HepG2 (cell line): ENCODE results near the gene CCR9. TPM values are rescaled to one million over a fixed set of nuclear protein-coding genes. Genes with fewer than 3 reads are reported as not detected.
"Not testable (repeated sequence)": the region's sequence is repeated elsewhere in the genome, so short reads cannot be mapped to it uniquely, and the experiment has no call there.

Source experiments
- ATAC-seq: fragments of 200-7000 bp; cut with Tn5 transposase; 3 replicates; pipeline ENCODE4 v1.9.1; 2020; ENCODE audit warnings: mild to moderate bottlenecking, moderate library complexity
- BruUV-seq: library from RNA; stranded (reverse); fragments of 400-500 nt; replicated peaks from 2 replicates; lab custom pipeline; 2021; lab: Mats Ljungman, UMichigan
- CTCF ChIA-PET: fragments of 300-600 bp; formaldehyde crosslinking; extraction: SDS; loops from one replicate; lab custom pipeline; 2021; ENCODE audit warnings: low total read pairs, inconsistent platforms, low intra/inter-chr PET ratio; lab: Yijun Ruan, JAX
- POLR2A ChIA-PET: fragments of 350-600 bp; sonication (Branson Sonifier 250); formaldehyde crosslinking; loops from one replicate; lab custom pipeline; 2020; ENCODE audit warnings: antibody characterized with exemption, inconsistent platforms; lab: Yijun Ruan, JAX
- DNase-seq: peaks from one replicate; pipeline ENCODE4 v3.0.0-alpha.2; 2015; ENCODE audit warnings: low spot score
- FAIRE-seq: peaks from 3 replicates; lab custom pipeline; 2011; peaks lifted over from hg19 to GRCh38; lab: Jason Lieb, UNC
- H2AFZ ChIP-seq: one replicate; pipeline ENCODE4 v1.6.1; 2011; ENCODE audit warnings: low read length, inconsistent platforms
- H3K27ac ChIP-seq: fragments of 300-600 bp; 3 replicates; pipeline ENCODE4 v1.8.0; 2011; ENCODE audit warnings: mixed run types, mild to moderate bottlenecking, mixed read lengths, low read length, inconsistent platforms; ENCODE audit not compliant: insufficient read depth; ENCODE audit errors: extremely low read length
- H3K27me3 ChIP-seq, 2 experiments: fragments of 200-600 bp in 1 of 2; 2 replicates in 1 of 2; 3 replicates in 1 of 2; pipeline versions ENCODE4 v1.6.0 to v1.8.0; 2011; ENCODE audit warnings: low read length in 2 of 2, mild to moderate bottlenecking in 2 of 2, moderate library complexity in 2 of 2, inconsistent platforms in 1 of 2; ENCODE audit not compliant: insufficient read depth in 2 of 2, control insufficient read depth in 1 of 2
- H3K36me3 ChIP-seq, 2 experiments: fragments of 200-600 bp in 1 of 2; replicated peaks in 1 of 2; 2 replicates in 1 of 2; 3 replicates in 1 of 2; pipeline versions ENCODE4 v1.5.1 to v1.8.0; 2011; ENCODE audit warnings: low read length in 2 of 2, inconsistent platforms in 1 of 2; ENCODE audit not compliant: insufficient read depth in 2 of 2, control insufficient read depth in 1 of 2
- H3K4me1 ChIP-seq: 2 replicates; pipeline ENCODE4 v1.5.1; 2012; ENCODE audit warnings: low read length, inconsistent platforms; ENCODE audit not compliant: insufficient read depth
- H3K4me2 ChIP-seq: 2 replicates; pipeline ENCODE4 v1.6.0; 2011; ENCODE audit warnings: low read depth, low read length, inconsistent platforms
- H3K4me3 ChIP-seq, 3 experiments: fragments of 200-600 bp in 1 of 3; sonication (generic), shearing (Covaris generic) in 1 of 3; replicated peaks in 1 of 3; 2 replicates each; pipeline ENCODE4 v1.5.1; 2011 to 2016; ENCODE audit warnings: low read length in 3 of 3, inconsistent platforms in 2 of 3, low read depth in 2 of 3, mild to moderate bottlenecking in 2 of 3, control low read depth in 1 of 3, mixed read lengths in 1 of 3; ENCODE audit not compliant: insufficient read depth in 1 of 3
- H3K79me2 ChIP-seq: one replicate; pipeline ENCODE4 v1.6.1; 2011; ENCODE audit warnings: low read length, inconsistent platforms; ENCODE audit not compliant: insufficient read depth
- H3K9ac ChIP-seq: 2 replicates; pipeline ENCODE4 v1.6.0; 2011; ENCODE audit warnings: mild to moderate bottlenecking, low read depth, low read length, inconsistent platforms; ENCODE audit not compliant: insufficient read depth
- H3K9me3 ChIP-seq: 2 replicates; pipeline ENCODE4 v1.5.1; 2012; ENCODE audit warnings: mild to moderate bottlenecking, low read length
- H4K20me1 ChIP-seq: 2 replicates; pipeline ENCODE4 v1.6.0; 2011; ENCODE audit warnings: inconsistent platforms, mild to moderate bottlenecking, low read length, moderate library complexity; ENCODE audit not compliant: insufficient read depth
- ARID2 ChIP-seq: sonication (generic); formaldehyde crosslinking; IDR thresholded peaks from 2 replicates; pipeline ENCODE4 v1.8.1; 2022; ENCODE audit warnings: mild to moderate bottlenecking, missing genetic modification reagents, borderline replicate concordance
- ATF7-NPFF ChIP-seq: sonication (generic); formaldehyde crosslinking; IDR thresholded peaks from 2 replicates; pipeline ENCODE4 v1.8.1; 2023; ENCODE audit warnings: mild to moderate bottlenecking, low read depth, missing genetic modification reagents, moderate library complexity
- FOSL1 ChIP-seq: sonication (generic); formaldehyde crosslinking; IDR thresholded peaks from 2 replicates; pipeline ENCODE4 v1.9.0; 2021; ENCODE audit warnings: missing genetic modification reagents, borderline replicate concordance
- FOSL2 ChIP-seq: sonication (generic); formaldehyde crosslinking; IDR thresholded peaks from 2 replicates; pipeline ENCODE4 v1.4.0; 2020; ENCODE audit warnings: missing genetic modification reagents
- KAT2B ChIP-seq: fragments of 150-350 bp; IDR thresholded peaks from 2 replicates; pipeline ENCODE4 v1.6.1; 2014; ENCODE audit warnings: low read depth, low read length, borderline replicate concordance
- KLF13 ChIP-seq: sonication (generic); formaldehyde crosslinking; IDR thresholded peaks from 2 replicates; pipeline ENCODE4 v1.4.0; 2020; ENCODE audit warnings: mild to moderate bottlenecking, missing genetic modification reagents
- NFYB ChIP-seq: sonication (generic); formaldehyde crosslinking; IDR thresholded peaks from 2 replicates; pipeline ENCODE4 v1.4.0; 2020; ENCODE audit warnings: missing genetic modification reagents
- PITX1 ChIP-seq: sonication (generic); formaldehyde crosslinking; IDR thresholded peaks from 2 replicates; pipeline ENCODE4 v1.5.1; 2020; ENCODE audit warnings: mild to moderate bottlenecking, missing genetic modification reagents
- RFX3 ChIP-seq: IDR thresholded peaks from 2 replicates; pipeline ENCODE4 v1.6.1; 2016; ENCODE audit warnings: missing biosample characterization, missing genetic modification reagents
- TBX3 ChIP-seq: fragments of 450-650 bp; IDR thresholded peaks from 2 replicates; pipeline ENCODE4 v1.6.1; 2017; ENCODE audit warnings: antibody characterized with exemption, mild to moderate bottlenecking, inconsistent platforms, borderline replicate concordance
- TEAD3 ChIP-seq: optimal IDR thresholded peaks from 2 replicates; pipeline ENCODE3; 2016; ENCODE audit warnings: borderline replicate concordance
- ZNF10 ChIP-seq: sonication (generic); formaldehyde crosslinking; IDR thresholded peaks from 2 replicates; pipeline ENCODE4 v1.4.0; 2020; ENCODE audit warnings: mild to moderate bottlenecking, low read depth, missing genetic modification reagents, borderline replicate concordance
- ZNF317 ChIP-seq: sonication (generic); formaldehyde crosslinking; IDR thresholded peaks from 2 replicates; pipeline ENCODE4 v1.5.0; 2020; ENCODE audit warnings: mild to moderate bottlenecking, missing genetic modification reagents
- ZNF513 ChIP-seq: sonication (generic); formaldehyde crosslinking; conservative IDR thresholded peaks from 2 replicates; pipeline ENCODE4 v1.5.0; 2020; ENCODE audit warnings: missing genetic modification reagents
- ZNF644 ChIP-seq: IDR thresholded peaks from 2 replicates; pipeline ENCODE4 v1.6.1; 2016; ENCODE audit warnings: low read depth
- ZNF790 ChIP-seq: sonication (generic); formaldehyde crosslinking; IDR thresholded peaks from 2 replicates; pipeline ENCODE4 v1.8.0; 2022; ENCODE audit warnings: missing genetic modification reagents, mild to moderate bottlenecking, borderline replicate concordance
- WGBS: methylation state at CpG from one replicate; pipeline ENCODE4 v1.1.6; 2017; ENCODE audit warnings: low lambda C conversion rate; 5-methylcytosine and 5-hydroxymethylcytosine counted together
- in situ Hi-C: cut with HindIII; loops from 2 replicates; pipeline ENCODE4 v1.10.0; 2017; ENCODE audit warnings: low pct_unique_long_range_greater_than_20kb; ENCODE audit not compliant: extremely low pct_ligation_motif_present
- intact Hi-C: fragments of 100-400 bp; cut with micrococcal nuclease; formaldehyde crosslinking; loops from one replicate; pipeline ENCODE4 v1.10.0; 2022; ENCODE audit not compliant: unreplicated experiment
- polyA plus RNA-seq, 8 experiments: library from polyadenylated mRNA; depleted of rRNA in 3 of 8; stranded (reverse) in 7 of 8; unstranded in 1 of 8; fragments of >200 nt; fragmentation: Illumina TruSeq in 4 of 8; extraction: Trizol in 4 of 8; gene quantifications; 2 replicates each; pipeline versions ENCODE4 v1.2.1 to v1.2.3, GENCODE V29; 2011 to 2016; ENCODE audit warnings: low read depth in 4 of 8, missing spikeins in 1 of 8, mixed read lengths in 1 of 8; ENCODE audit not compliant: insufficient read depth in 1 of 8
- total RNA-seq, 5 experiments: library from RNA; depleted of rRNA; stranded (reverse); fragments of >200 nt; fragmentation: Illumina TruSeq; extraction: Trizol; gene quantifications; 2 replicates each; pipeline ENCODE4 v1.2.3, GENCODE V29; 2016; ENCODE audit warnings: low read depth in 1 of 5
- TF ChIP-seq, protein P1 (sequence below): sonication (generic); formaldehyde crosslinking; IDR thresholded peaks from 2 replicates; pipeline ENCODE4 v1.5.0; 2020; ENCODE audit warnings: missing genetic modification reagents

The CCR9 gene
- total and polyA plus RNA-seq, 2 of the 13 experiments (the other 11 are each of a cell fraction or from before 2014, with no cell fraction given), result not detected

GRCh38 chr3:45852828-45853227 is 33.5 kb upstream of the CCR9 start:
- POLR2A ChIA-PET, result no interaction called here
- no peaks in the 10 kb centered on the region for H3K9me3 ChIP-seq
- BruUV-seq, result no TSS peak

GRCh38 chr3:45856323-45856722 is 30.0 kb upstream of the CCR9 start:
- H3K4me1 ChIP-seq, H3K79me2 ChIP-seq, H3K9ac ChIP-seq, H3K4me3 ChIP-seq, H3K36me3 ChIP-seq, FAIRE-seq, H3K4me2 ChIP-seq, DNase-seq, ATAC-seq, H3K27ac ChIP-seq, CTCF ChIA-PET, H3K9me3 ChIP-seq, in situ Hi-C loops, POLR2A ChIA-PET, H4K20me1 ChIP-seq, H3K27me3 ChIP-seq, H2AFZ ChIP-seq, intact Hi-C loops, BruUV-seq: not testable (repeated sequence)
- 47% methylated on average over 1 of the region's 1 CpG for WGBS

More at GRCh38 chr3:45852828-45853227, 33.5 kb upstream of the CCR9 start:
- peaks cover 0 to 17% of the 10 kb centered on the region in 2 experiments; a peak in 2 of 5 replicates for H3K27me3 ChIP-seq
- ATAC-seq (no peak), FAIRE-seq (no peak), DNase-seq (no peak)
- intact Hi-C loops, result no loop called here
- WGBS, result 3% methylated on average over 2 of the region's 2 CpGs
- H2AFZ ChIP-seq, result no peak overlapping the region
- no peak overlapping the region for H3K4me2 ChIP-seq
- no peaks in the 10 kb centered on the region for H3K4me1 ChIP-seq
- H3K27ac ChIP-seq, result no peak overlapping the region
- H3K36me3 ChIP-seq, result no peaks in the 10 kb centered on the region
- CTCF ChIA-PET, result no interaction called here
- no peak overlapping the region for H3K9ac ChIP-seq
- TF ChIP-seq KAT2B (no peak), TBX3 (no peak), ZNF644 (CRISPR knock-in tag) (no peak), TEAD3 (CRISPR knock-in tag) (no peak), FOSL2 (CRISPR knock-in tag) (no peak), PITX1 (no peak), ZNF10 (CRISPR knock-in tag) (no peak), ZNF317 (no peak), ZNF513 (CRISPR knock-in tag) (no peak), ATF7-NPFF (CRISPR knock-in tag) (no peak), RFX3 (CRISPR knock-in tag) (no peak), ZNF790 (CRISPR knock-in tag) (no peak), ARID2 (CRISPR knock-in tag) (no peak), KLF13 (CRISPR knock-in tag) (no peak), NFYB (CRISPR knock-in tag) (no peak), FOSL1 (CRISPR knock-in tag) (no peak)
- TF ChIP-seq, protein P1, sequence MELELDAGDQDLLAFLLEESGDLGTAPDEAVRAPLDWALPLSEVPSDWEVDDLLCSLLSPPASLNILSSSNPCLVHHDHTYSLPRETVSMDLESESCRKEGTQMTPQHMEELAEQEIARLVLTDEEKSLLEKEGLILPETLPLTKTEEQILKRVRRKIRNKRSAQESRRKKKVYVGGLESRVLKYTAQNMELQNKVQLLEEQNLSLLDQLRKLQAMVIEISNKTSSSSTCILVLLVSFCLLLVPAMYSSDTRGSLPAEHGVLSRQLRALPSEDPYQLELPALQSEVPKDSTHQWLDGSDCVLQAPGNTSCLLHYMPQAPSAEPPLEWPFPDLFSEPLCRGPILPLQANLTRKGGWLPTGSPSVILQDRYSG (CRISPR knock-in tag), result no peak
- H3K4me3 ChIP-seq, result no peak overlapping the region
- no peaks in the 10 kb centered on the region for H3K79me2 ChIP-seq
- no peaks in the 10 kb centered on the region for H4K20me1 ChIP-seq
- in situ Hi-C loops, result no loop called here
